NCI-H187 (cell line): Measurements from ENCODE around the gene TSPAN31.

Experiments
- DNase-seq, 2 experiments: peaks; one replicate each; lab custom pipeline; 2025; lab: John Stamatoyannopoulos, UW

The TSPAN31 gene

GRCh38 chr12:57735952-57736740 is 8.7 kb upstream of the TSPAN31 start:
- DNase-seq = no peak

GRCh38 chr12:57736741-57737466 is 7.9 kb upstream of the TSPAN31 start:
- no peak for DNase-seq

GRCh38 chr12:57737467-57738460 is 7.1 kb upstream of the TSPAN31 start:
- no peak for DNase-seq

- no peak for DNase-seq
These were observed 6.1 kb upstream of the TSPAN31 start, which contains the start of gene AGAP2 for GRCh38 chr12:57738661-57739237. AGAP2 (minus strand) TSS chr12:57738742; CDS start chr12:57738246, 496 bp downstream.

- DNase-seq = no peak
These were observed 5.5 kb upstream of the TSPAN31 start for GRCh38 chr12:57739387-57739786.

DNA sequence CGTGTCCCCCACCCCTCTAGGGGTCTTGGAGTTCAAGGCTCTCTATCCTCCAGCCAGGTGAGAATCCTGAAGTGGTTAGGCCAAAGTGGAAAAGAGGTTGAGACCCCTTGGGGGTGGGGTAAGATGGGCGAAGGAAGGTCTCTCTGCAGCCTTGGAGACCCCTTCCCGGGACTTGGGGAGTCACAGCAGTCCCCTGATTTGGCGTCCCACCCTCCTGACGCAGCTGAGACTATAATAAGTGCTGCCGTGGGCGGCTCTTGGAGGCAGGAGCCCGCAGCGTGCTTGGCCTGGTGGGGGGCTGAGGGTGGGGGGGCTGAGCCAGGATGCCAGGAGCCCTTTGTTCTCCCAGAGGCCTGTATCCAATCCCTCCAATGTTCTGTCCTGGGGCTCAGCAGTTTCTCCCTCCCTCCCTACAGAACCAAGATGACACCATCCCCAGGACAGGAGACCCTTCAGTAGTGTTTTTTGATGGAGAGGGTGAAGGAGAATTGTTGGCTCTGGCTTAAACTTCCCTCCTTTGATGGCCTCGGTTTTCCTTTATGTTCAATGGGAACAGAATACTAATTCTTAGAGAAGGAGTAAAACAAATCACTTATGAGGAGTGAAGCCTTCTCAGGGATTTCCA is 4.8 kb upstream of the TSPAN31 start:
- DNase-seq = no peak

- DNase-seq = no peak
These were observed 4.0 kb upstream of the TSPAN31 start for GRCh38 chr12:57740656-57741412.

DNA sequence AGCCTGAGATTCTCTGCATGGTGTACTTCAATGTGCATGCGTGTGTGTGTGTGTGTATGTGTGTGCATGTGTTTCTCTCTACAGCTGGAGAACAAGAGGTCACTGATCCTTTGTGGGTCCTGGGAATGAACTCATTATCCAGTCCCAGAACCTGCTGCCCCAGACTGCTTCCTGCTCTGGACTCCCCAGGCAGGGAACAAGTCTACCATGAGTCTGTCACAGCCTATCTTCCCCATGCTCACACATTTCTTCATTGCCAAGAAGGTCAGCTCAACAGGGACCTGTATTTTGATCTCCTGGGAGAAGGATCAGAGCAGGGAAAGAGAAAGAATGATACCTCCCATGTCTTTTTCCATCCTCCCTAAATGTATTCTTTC is 3.4 kb upstream of the TSPAN31 start:
- no peak for DNase-seq

DNA sequence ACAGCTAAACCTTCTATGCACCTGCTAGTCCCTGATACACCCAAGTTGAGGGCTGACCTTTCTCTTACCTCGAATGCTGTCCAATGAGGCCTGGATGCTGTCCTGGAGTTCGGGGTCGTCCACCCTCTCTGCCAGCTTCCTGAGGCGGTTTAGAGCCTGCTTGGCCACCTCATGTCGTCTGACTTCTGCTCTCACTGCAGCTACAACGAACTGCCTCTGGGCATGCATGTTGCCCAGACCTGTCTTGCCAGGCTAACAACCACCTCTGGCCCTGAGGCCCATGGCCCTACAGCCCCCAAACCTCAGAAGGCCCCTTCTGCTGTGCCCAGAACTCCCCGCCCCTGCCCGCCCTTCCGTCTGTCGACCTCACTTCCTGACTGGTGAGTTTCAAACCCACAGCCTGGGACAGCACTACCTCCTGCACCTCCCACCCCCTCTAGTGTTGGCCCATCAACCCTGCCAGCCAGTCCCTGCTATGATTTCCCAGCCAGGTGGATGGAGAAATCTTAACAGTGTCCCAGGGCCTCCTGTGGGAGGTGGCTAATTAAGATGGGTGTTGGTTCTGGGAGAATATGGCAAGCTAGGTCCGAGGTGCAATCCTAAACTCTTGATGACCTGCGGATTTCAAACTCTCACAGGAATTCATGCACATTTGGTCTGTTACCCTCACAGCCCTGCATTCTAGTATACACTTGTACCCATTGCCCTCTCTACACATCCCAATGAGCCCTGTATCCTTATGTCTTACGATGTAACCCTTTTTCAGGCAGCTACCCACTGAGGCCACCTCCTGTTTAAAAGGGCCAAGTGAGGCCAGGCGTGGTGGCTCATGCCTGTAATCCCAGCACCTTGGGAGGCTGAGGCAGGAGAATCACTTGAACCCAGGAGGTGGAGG is 2.7 kb upstream of the TSPAN31 start:
- DNase-seq = no peak

DNA sequence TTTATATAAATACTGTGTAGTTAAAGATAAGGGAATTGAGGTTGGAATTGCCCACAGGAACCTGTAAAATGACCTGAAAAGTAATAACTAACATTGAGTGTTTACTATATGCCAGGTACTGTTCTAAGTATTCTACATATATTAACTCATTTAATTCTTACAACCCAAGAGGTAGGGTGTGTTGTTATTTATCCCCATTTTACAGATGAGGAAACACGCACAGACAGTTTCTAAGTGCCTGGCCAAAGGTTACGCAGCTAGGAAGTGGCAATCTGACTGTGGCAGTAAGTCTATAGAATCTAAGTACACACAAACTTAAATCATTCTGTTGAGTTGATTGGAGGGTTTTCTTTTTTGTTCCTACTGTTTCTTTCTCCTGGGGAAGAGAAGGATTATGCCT is 1.1 kb upstream of the TSPAN31 start:
- no peak for DNase-seq

DNA sequence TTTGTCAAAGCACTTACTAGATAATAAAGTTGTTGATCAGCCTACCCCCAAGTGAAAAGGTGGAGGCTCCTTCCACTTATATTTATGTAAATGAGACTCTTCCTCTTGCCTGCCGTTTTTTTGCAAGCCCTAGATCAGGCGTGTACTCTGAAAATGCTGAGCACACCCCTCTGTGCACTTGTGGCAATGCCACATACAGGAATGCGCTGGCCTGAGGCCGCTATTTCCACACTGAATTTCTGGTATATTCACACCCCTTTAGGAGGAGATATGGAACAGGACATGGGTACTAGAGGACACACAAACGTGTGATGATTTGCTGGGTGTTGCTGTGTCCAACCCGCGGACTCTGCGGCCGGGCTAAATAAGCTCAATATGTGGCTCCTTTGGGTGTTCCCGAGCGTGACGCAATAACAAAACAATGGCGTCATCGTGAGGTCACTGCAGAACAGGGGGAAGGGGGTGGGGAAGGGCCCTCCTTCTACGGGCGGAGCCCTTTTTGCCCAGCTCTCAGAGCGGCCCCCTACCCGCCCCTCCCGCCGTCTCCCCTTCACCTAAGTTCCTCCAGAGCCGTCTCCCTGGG is 554 bp upstream of the TSPAN31 start:
- no peak for DNase-seq

- DNase-seq = no peak
These were observed 644 bp downstream of the TSPAN31 start for GRCh38 chr12:57745485-57745881.

DNA sequence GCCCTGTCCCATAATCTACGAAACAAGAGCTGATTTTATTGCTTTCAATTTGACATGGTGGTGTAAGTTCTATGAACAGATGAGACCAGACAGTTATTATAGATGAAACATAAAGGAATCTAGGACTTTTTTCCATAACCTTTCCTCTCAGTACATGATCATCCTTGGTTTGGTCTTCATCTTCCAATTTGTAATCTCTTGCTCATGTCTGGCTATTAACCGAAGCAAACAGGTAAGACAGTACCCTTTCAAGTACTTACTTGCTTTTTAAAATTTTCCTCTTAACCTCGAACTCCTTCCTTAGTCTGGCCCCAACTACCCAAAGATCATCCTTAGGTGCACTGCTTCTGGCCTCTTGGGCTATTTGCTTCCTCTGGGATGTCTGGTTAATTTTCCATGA is 1.2 kb downstream of the TSPAN31 start:
- no peak for DNase-seq

GRCh38 chr12:57749061-57749460 is 4.2 kb downstream of the TSPAN31 start:
- no peak for DNase-seq

GRCh38 chr12:57750561-57751431 is 6.0 kb downstream of the TSPAN31 start:
- DNase-seq = no peak

DNA sequence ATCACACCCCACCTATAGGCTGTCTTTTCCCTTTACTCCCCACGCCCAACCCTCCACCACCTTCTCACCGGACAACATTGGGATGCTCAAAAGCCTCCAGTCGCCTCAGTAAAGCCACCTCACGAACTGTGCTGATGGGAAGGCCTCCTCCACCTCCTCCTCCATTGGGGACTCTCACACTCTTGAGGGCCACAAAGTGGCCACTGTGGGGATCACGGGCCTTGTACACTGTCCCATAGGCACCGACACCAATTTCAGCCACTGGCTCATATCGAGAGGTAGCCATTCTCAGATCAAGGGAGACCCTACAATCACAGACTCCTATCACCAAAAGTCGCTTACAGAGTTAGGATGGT is 6.6 kb downstream of the TSPAN31 start:
- no peak for DNase-seq

- DNase-seq = peak; percentile 99
These were observed 7.2 kb downstream of the TSPAN31 start, which contains the start of gene CDK4 for GRCh38 chr12:57751788-57752667. CDK4 (minus strand) TSS chr12:57752310; CDS start chr12:57751717, 593 bp downstream.
